ENCODE data around the gene BEND3. TPM values are rescaled to one million over a fixed set of nuclear protein-coding genes. Genes with fewer than 3 reads are reported as not detected.

Gene BEND3
- total RNA-seq, 4 donors from 2014 or later: 1.1 to 3.2 (median 1.5) TPM

DNA sequence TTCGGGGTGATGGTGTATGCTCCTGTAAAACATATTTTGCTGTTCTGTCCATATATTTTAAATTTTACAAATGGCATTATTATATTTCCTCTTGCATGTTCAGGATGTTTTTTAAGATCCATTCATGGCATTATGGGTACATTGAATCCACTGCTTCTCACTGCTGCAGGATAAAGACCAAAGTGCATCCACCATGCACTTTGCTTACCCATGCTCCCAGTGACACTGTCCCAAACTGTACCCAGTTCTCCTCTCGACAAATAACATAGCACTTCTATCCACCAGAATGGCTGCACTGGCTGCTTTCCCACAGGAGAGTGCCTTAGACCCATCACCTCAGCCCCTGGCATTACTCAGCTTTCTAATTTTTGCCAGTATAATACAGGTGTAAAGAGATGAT lies 57.6 kb downstream of the BEND3 start:
- TF ChIP-seq POLR2A (IDR thresholded peaks at IDR 0.05) (no peak), POLR2AphosphoS5 (IDR thresholded peaks at IDR 0.05) (no peak), EP300 (IDR thresholded peaks at IDR 0.05) (no peak)
- TF ChIP-seq, protein P1, sequence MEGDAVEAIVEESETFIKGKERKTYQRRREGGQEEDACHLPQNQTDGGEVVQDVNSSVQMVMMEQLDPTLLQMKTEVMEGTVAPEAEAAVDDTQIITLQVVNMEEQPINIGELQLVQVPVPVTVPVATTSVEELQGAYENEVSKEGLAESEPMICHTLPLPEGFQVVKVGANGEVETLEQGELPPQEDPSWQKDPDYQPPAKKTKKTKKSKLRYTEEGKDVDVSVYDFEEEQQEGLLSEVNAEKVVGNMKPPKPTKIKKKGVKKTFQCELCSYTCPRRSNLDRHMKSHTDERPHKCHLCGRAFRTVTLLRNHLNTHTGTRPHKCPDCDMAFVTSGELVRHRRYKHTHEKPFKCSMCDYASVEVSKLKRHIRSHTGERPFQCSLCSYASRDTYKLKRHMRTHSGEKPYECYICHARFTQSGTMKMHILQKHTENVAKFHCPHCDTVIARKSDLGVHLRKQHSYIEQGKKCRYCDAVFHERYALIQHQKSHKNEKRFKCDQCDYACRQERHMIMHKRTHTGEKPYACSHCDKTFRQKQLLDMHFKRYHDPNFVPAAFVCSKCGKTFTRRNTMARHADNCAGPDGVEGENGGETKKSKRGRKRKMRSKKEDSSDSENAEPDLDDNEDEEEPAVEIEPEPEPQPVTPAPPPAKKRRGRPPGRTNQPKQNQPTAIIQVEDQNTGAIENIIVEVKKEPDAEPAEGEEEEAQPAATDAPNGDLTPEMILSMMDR (IDR thresholded peaks at IDR 0.05): no peak
- no peak for ATAC-seq
- WGBS, 2 donors (ENCODE audit: low coverage in 1 of 2): 83 to 96% methylated on average over 2 of the region's 2 CpGs
- Histone ChIP-seq H3K36me3 (no peaks in the 10 kb centered on the region), H3K27ac (no peak overlapping the region), H3K4me3 (no peak overlapping the region), H3K27me3 (no peaks in the 10 kb centered on the region), H3K9me3 (no peaks in the 10 kb centered on the region), H3K4me1 (no peaks in the 10 kb centered on the region)

DNA sequence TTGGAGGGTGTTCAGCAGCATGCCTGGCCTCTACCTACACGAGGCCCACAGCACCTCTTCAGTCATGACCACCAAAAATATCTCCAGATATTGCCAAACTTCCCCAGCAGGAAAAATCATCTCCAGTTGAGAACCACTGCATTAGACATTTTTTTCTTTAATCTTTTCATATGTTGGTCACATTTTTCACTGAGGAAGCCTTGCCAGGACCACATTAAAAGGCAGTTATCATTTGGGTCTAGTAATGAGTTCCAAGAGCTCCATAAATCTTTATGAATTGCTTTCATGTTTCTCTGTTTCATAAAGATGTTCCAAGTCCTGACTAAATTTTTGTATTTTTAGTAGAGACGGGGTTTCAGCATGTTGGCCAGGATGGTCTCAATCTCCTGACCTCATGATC lies 58.5 kb downstream of the BEND3 start:
- no peak for ATAC-seq
- WGBS, 2 donors (ENCODE audit: low coverage in 1 of 2): 29 to 44% methylated on average over 1 of the region's 2 CpGs
- no peak overlapping the region for H3K4me3 ChIP-seq
- no peaks in the 10 kb centered on the region for H3K4me1 ChIP-seq
- H3K27me3 ChIP-seq: no peaks in the 10 kb centered on the region
- no peaks in the 10 kb centered on the region for H3K9me3 ChIP-seq
- H3K36me3 ChIP-seq: peaks cover 0 to 5% of the 10 kb centered on the region in 2 donors
- H3K27ac ChIP-seq: no peak overlapping the region
- no peak for TF ChIP-seq EP300 (IDR thresholded peaks at IDR 0.05)
- TF ChIP-seq POLR2A (IDR thresholded peaks at IDR 0.05): no peak
- no peak for TF ChIP-seq POLR2AphosphoS5 (IDR thresholded peaks at IDR 0.05)
- TF ChIP-seq, protein P1 (IDR thresholded peaks at IDR 0.05): no peak

DNA sequence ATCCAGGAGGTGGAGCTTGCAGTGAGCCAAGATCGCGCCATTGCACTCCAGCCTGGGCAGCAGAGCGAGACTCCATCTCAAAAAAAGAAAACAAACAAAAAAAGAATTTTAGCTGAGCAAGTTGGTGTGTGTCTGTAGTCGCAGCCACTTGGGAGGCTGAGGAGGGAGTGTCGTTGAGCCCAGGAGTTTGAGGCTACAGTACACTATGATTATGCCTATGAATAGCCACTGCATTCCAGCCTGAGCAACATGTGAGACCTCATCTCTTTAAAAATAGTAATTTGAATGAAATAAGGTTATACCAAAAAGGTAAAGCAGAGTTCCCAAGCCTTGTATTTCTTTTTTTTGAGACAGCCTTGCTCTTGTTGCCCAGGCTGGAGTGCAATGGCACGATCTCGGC lies 67.5 kb downstream of the BEND3 start:
- 95% methylated on average over 5 to 7 of the region's 7 CpGs for WGBS, 2 donors (ENCODE audit: low coverage in 1 of 2)
- Histone ChIP-seq H3K9me3 (no peaks in the 10 kb centered on the region), H3K4me3 (no peak overlapping the region), H3K27me3 (no peaks in the 10 kb centered on the region), H3K27ac (no peak overlapping the region), H3K4me1 (peaks cover 0 to 5% (median 0%) of the 10 kb centered on the region in 3 donors), H3K36me3 (peaks cover 0 to 79% of the 10 kb centered on the region in 2 donors)
- ATAC-seq: no peak
- TF ChIP-seq POLR2AphosphoS5 (IDR thresholded peaks at IDR 0.05) (no peak), POLR2A (IDR thresholded peaks at IDR 0.05) (no peak), EP300 (IDR thresholded peaks at IDR 0.05) (no peak)
- TF ChIP-seq, protein P1 (IDR thresholded peaks at IDR 0.05): no peak

DNA sequence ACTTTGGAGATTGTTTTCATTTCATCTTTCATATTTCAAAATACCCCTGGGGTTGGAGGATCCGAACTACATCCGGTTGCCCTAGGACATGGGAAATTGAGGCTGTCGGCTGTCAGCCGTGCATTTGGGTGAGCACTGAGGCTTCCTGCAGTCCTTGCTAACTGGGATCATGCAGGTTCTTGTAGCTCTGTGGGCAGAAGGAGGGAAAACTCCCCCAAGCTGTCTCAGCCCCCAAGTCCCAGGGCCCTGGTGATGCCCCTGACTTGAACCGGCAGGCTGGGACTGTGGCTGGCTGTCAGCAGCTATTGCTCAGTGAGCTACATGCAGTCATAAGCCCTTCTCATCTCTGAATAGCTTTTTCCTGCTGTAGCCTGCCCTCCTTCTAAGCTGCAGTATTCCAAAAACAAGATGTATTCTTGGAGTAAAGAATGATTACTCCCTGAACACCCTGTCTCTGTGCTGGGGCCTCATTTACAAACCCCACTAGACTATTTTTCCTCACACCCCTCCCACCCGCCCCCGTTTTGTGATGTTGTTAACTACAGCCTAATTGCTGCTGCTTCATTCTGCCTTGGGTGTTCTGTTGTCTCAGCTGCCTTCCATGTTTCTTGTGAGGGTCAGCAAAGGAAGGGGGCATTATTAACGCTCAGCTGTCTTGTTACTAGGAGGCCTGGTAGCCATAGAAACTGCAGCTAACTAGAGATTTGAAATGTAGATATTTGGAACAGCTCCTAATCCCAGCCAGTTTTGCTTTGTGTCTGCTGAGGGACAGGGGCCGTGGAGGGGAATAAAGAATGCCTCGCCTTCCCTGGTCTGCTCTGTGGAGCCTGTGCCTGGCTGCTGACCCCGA lies 69.3 kb downstream of the BEND3 start:
- WGBS, 2 donors (ENCODE audit: low coverage in 1 of 2): 50 to 72% methylated on average over 2 to 4 of the region's 11 CpGs
- ATAC-seq: peak; percentile 25

More for the DNA sequence above, 69.3 kb downstream of the BEND3 start:
- Histone ChIP-seq H3K27me3 (no peaks in the 10 kb centered on the region), H3K27ac (no peak overlapping the region), H3K9me3 (no peaks in the 10 kb centered on the region), H3K36me3 (peaks cover 0 to 84% of the 10 kb centered on the region in 2 donors), H3K4me1 (peaks cover 0 to 5% (median 0%) of the 10 kb centered on the region in 3 donors), H3K4me3 (no peak overlapping the region)
- TF ChIP-seq POLR2A (IDR thresholded peaks at IDR 0.05) (no peak), POLR2AphosphoS5 (IDR thresholded peaks at IDR 0.05) (no peak), EP300 (IDR thresholded peaks at IDR 0.05) (no peak)
- TF ChIP-seq, protein P1 (IDR thresholded peaks at IDR 0.05): no peak
